GM12878 (cell line): ENCODE data around the gene OR6C76. TPM values are rescaled to one million over a fixed set of nuclear protein-coding genes. Genes with fewer than 3 reads are reported as not detected.
"Not testable (repeated sequence)": the region's sequence is repeated elsewhere in the genome, so short reads cannot be mapped to it uniquely, and the experiment has no call there.

ENCODE experiments used
- ATAC-seq: fragments of 200-7000 bp; cut with Tn5 transposase; 3 replicates; pipeline ENCODE4 v1.9.1; 2020; ENCODE audit warnings: mild to moderate bottlenecking, moderate library complexity
- BruUV-seq: library from RNA; stranded (reverse); fragments of 400-500 nt; replicated peaks from 2 replicates; lab custom pipeline; 2021; lab: Mats Ljungman, UMichigan
- CTCF ChIA-PET: fragments of 300-600 bp; sonication (Branson Sonifier 250); formaldehyde crosslinking; extraction: SDS; loops from one replicate; lab custom pipeline; 2021; ENCODE audit warnings: inconsistent platforms; lab: Yijun Ruan, JAX
- POLR2A ChIA-PET: fragments of 350-600 bp; formaldehyde crosslinking; extraction: SDS; loops from one replicate; lab custom pipeline; 2021; ENCODE audit warnings: inconsistent platforms; lab: Charles Lee
- RAD21 ChIA-PET: fragments of 300-600 bp; sonication (Branson Sonifier 250); formaldehyde crosslinking; loops from one replicate; lab custom pipeline; 2023; ENCODE audit warnings: antibody characterized with exemption; ENCODE audit not compliant: unreplicated experiment; lab: Charles Lee
- SMC1A ChIA-PET: fragments of 300-600 bp; sonication (Branson Sonifier 250); formaldehyde crosslinking; loops from one replicate; lab custom pipeline; 2023; ENCODE audit not compliant: unreplicated experiment, uncharacterized antibody; lab: Charles Lee
- DNase-seq: peaks from one replicate; pipeline ENCODE4 v3.0.0-alpha.2; 2011; ENCODE audit warnings: low read depth, low spot score
- FAIRE-seq: peaks from 3 replicates; lab custom pipeline; 2011; peaks lifted over from hg19 to GRCh38; lab: Jason Lieb, UNC
- H2AFZ ChIP-seq: 2 replicates; pipeline ENCODE4 v1.6.0; 2011; ENCODE audit warnings: low read depth, low read length, control low read depth; ENCODE audit not compliant: control insufficient read depth
- H3K27ac ChIP-seq: 2 replicates; pipeline ENCODE4 v1.5.1; 2011; ENCODE audit warnings: control low read depth; ENCODE audit not compliant: control insufficient read depth, insufficient read depth
- H3K27me3 ChIP-seq, 2 experiments: replicated peaks in 1 of 2; 2 replicates each; pipeline versions ENCODE4 v1.6.0 to v1.6.1; 2011; ENCODE audit warnings: low read length in 1 of 2; ENCODE audit not compliant: control insufficient read depth in 2 of 2, insufficient read depth in 2 of 2
- H3K36me3 ChIP-seq, 2 experiments: 2 replicates each; pipeline ENCODE4 v1.5.1; 2011; ENCODE audit warnings: low read length in 1 of 2; ENCODE audit not compliant: control insufficient read depth in 2 of 2, insufficient read depth in 2 of 2
- H3K4me1 ChIP-seq: 2 replicates; pipeline ENCODE4 v1.6.1; 2011; ENCODE audit warnings: mild to moderate bottlenecking, low read length, moderate library complexity, mixed read lengths; ENCODE audit not compliant: control insufficient read depth, insufficient read depth
- H3K4me2 ChIP-seq: 2 replicates; pipeline ENCODE4 v1.6.0; 2011; ENCODE audit warnings: control low read depth; ENCODE audit not compliant: control insufficient read depth, insufficient read depth
- H3K4me3 ChIP-seq: fragments of 200-600 bp; sonication (generic); 2 replicates; pipeline ENCODE4 v1.5.1; 2016
- H3K79me2 ChIP-seq: 2 replicates; pipeline ENCODE4 v1.6.0; 2011; ENCODE audit warnings: low read length; ENCODE audit not compliant: control insufficient read depth, insufficient read depth
- H3K9ac ChIP-seq: 2 replicates; pipeline ENCODE4 v1.8.0; 2011; ENCODE audit warnings: low read length, control low read depth, mixed read lengths; ENCODE audit not compliant: control insufficient read depth, insufficient read depth
- H3K9me3 ChIP-seq: replicated peaks from 3 replicates; pipeline ENCODE4 v1.5.1; 2011; ENCODE audit warnings: mild to moderate bottlenecking, low read length; ENCODE audit not compliant: control insufficient read depth, insufficient read depth
- H4K20me1 ChIP-seq: 2 replicates; pipeline ENCODE4 v1.6.0; 2011; ENCODE audit not compliant: control insufficient read depth, insufficient read depth
- ETV6 ChIP-seq, 2 experiments: fragments of 450-650 bp in 1 of 2; IDR thresholded peaks in 1 of 2; conservative IDR thresholded peaks in 1 of 2; 2 replicates each; pipeline ENCODE4 v1.6.1; 2014; ENCODE audit warnings: antibody characterized with exemption in 1 of 2, borderline replicate concordance in 1 of 2, low read depth in 1 of 2, mild to moderate bottlenecking in 1 of 2, moderate library complexity in 1 of 2
- HDAC6 ChIP-seq: fragments of 200-600 bp; sonication (generic); IDR thresholded peaks from one replicate; pipeline ENCODE4 v1.8.0; 2017; ENCODE audit warnings: antibody characterized with exemption; ENCODE audit not compliant: unreplicated experiment
- JUNB ChIP-seq: IDR thresholded peaks from 2 replicates; pipeline ENCODE4 v1.6.1; 2016; ENCODE audit warnings: antibody characterized with exemption, mild to moderate bottlenecking
- MEF2A ChIP-seq: IDR thresholded peaks from 2 replicates; pipeline ENCODE4 v1.6.1; 2011; ENCODE audit warnings: low read depth, mild to moderate bottlenecking, low read length, moderate library complexity; ENCODE audit not compliant: insufficient read depth
- SPI1 ChIP-seq: IDR thresholded peaks from 2 replicates; pipeline ENCODE4 v1.6.1; 2011; ENCODE audit warnings: low read depth, mild to moderate bottlenecking, low read length, moderate library complexity, borderline replicate concordance; ENCODE audit not compliant: insufficient read depth
- STAT3 ChIP-seq: IDR thresholded peaks from 2 replicates; pipeline ENCODE4 v1.6.1; 2011; ENCODE audit warnings: low read depth, low read length, improper control_type of control experiment
- WGBS: methylation state at CpG from one replicate; pipeline ENCODE4 v1.1.6; 2016; ENCODE audit warnings: low lambda C conversion rate; ENCODE audit not compliant: insufficient replicate concordance, insufficient coverage; ENCODE audit errors: missing lambda C conversion rate; 5-methylcytosine and 5-hydroxymethylcytosine counted together
- in situ Hi-C: fragments of 300-500 bp; cut with MboI; formaldehyde crosslinking; loops from 9 replicates; pipeline ENCODE4 v1.14.3; 2018; ENCODE audit warnings: mixed read lengths
- intact Hi-C: fragments of 100-400 bp; cut with micrococcal nuclease; formaldehyde crosslinking; loops from one replicate; pipeline ENCODE4 v1.14.2; 2022; ENCODE audit not compliant: unreplicated experiment
- polyA plus RNA-seq, 11 experiments: library from polyadenylated mRNA; depleted of rRNA in 4 of 11; unstranded in 6 of 11; stranded (reverse) in 5 of 11; fragments of >200 nt; fragmentation: Nextera tagmentation in 4 of 11; fragmentation: Illumina TruSeq in 1 of 11; extraction: Ambion mirVana in 4 of 11; extraction: Trizol in 1 of 11; gene quantifications; 1 replicate in 1 of 11; 2 replicates in 10 of 11; pipeline versions ENCODE4 v1.2.1 to v1.2.3, GENCODE V29; 2011 to 2016; ENCODE audit warnings: inconsistent platforms in 2 of 11, missing spikeins in 2 of 11, low read depth in 1 of 11
- total RNA-seq, 4 experiments: library from RNA; depleted of rRNA in 3 of 4; stranded (reverse); fragments of >200 nt in 3 of 4; fragmentation: Illumina TruSeq in 1 of 4; extraction: Trizol in 1 of 4; gene quantifications; 2 replicates each; pipeline versions ENCODE4 v1.2.1 to v1.2.3, GENCODE V29; 2013 to 2021

The OR6C76 gene
- total and polyA plus RNA-seq, 10 of the 15 experiments (the other 5 are each of a cell fraction or from before 2014, with no cell fraction given), result not detected

DNA sequence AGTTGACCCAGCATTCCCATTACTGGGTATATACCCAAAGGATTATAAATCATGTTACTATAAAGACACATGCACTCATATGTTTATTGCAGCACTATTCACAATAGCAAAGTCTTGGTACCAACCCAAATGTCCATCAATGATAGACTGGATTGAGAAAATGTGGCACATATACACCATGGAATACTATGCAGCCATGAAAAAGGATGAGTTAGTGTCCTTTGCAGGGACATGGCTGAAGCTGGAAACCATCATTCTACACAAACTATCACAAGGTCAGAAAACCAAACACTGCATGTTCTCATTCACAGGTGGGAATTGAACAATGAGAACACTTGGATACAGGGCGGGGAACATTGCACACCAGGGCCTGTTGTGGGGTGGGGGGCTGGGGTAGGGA lies 38.9 kb downstream of the OR6C76 start:
- DNase-seq, POLR2A ChIA-PET, H3K4me3 ChIP-seq, SMC1A ChIA-PET, RAD21 ChIA-PET, H2AFZ ChIP-seq, H3K79me2 ChIP-seq, H4K20me1 ChIP-seq, H3K9ac ChIP-seq, H3K27me3 ChIP-seq, CTCF ChIA-PET, intact Hi-C loops, H3K36me3 ChIP-seq, H3K4me1 ChIP-seq, H3K4me2 ChIP-seq, H3K9me3 ChIP-seq, H3K27ac ChIP-seq, BruUV-seq, FAIRE-seq, ATAC-seq, in situ Hi-C loops: not testable (repeated sequence)
- WGBS, result 100% methylated on average over 1 of the region's 1 CpG

DNA sequence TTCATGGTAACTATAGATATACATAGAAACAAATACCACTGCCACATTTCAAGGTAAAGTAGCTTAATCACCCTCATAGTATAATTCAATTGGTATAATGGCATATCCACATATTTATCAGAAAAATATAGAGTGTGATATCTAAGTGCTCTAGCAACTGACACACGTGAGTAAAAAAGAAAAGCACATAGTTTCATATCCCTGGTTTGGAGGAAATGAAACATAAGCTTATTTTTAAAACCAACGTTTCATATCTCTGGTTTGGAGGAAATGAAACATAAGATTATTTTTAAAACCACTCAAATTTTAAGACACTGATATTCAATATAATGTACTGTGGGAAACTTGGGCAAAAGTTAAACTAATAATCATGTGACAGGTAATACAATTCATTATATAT lies 41.8 kb downstream of the OR6C76 start:
- Histone ChIP-seq H3K36me3 (no peaks in the 10 kb centered on the region), H3K79me2 (no peaks in the 10 kb centered on the region), H3K9me3 (no peaks in the 10 kb centered on the region), H3K4me2 (no peak overlapping the region), H3K9ac (no peak overlapping the region), H3K4me1 (peaks cover 7% of the 10 kb centered on the region; the same call in 1 of the 2 replicates), H3K27ac (no peak overlapping the region)
- peak; percentile 36; the same call in 1 of the 3 replicates for ATAC-seq
- ChIA-PET CTCF (no interaction called here), POLR2A (no interaction called here)
- no peak for FAIRE-seq
- TF ChIP-seq ETV6 (conservative IDR thresholded peaks at IDR 0.05 in 1 of 2, IDR thresholded peaks at IDR 0.05 in 1 of 2; ENCODE audit: borderline replicate concordance in 1 of 2, low read depth in 1 of 2), result peak in 1 of 2 experiments; percentile 70; a peak in 1 of 4 replicates
- TF ChIP-seq STAT3, result no peak
- TF ChIP-seq HDAC6, result no peak
- TF ChIP-seq MEF2A, result 0 out of 2 replicates have a peak, but pooled peaks have one; percentile 30
- 0 out of 2 replicates have a peak, but pooled peaks have one; percentile 24 for TF ChIP-seq SPI1
- TF ChIP-seq JUNB, result 0 out of 2 replicates have a peak, but pooled peaks have one; percentile 16
- TF ChIP-seq, all 136 proteins: peak for 4
- no peak overlapping the region for H3K4me3 ChIP-seq
- SMC1A ChIA-PET, result interaction anchor here (0.7 kb wide), 1 partner anchor 30 kb away, joined by 3 read pairs; no protein-coding TSS in a partner anchor
- intact Hi-C loops (no loop called here), in situ Hi-C loops (no loop called here)
- RAD21 ChIA-PET, result no interaction called here
- no TSS peak for BruUV-seq
- no peaks in the 10 kb centered on the region for H4K20me1 ChIP-seq
- DNase-seq, result no peak
- H3K27me3 ChIP-seq, result no peaks in the 10 kb centered on the region
- 0% methylated on average over 2 of the region's 2 CpGs for WGBS
- H2AFZ ChIP-seq, result no peak overlapping the region
